GM21367 (cell line): Measurements from ENCODE around the gene TCL1A.

ENCODE experiments used
- ATAC-seq: cut with Tn5 transposase; IDR thresholded peaks from one replicate; pipeline ENCODE4 v1.9.1; 2021; ENCODE audit not compliant: unreplicated experiment

Gene TCL1A

DNA sequence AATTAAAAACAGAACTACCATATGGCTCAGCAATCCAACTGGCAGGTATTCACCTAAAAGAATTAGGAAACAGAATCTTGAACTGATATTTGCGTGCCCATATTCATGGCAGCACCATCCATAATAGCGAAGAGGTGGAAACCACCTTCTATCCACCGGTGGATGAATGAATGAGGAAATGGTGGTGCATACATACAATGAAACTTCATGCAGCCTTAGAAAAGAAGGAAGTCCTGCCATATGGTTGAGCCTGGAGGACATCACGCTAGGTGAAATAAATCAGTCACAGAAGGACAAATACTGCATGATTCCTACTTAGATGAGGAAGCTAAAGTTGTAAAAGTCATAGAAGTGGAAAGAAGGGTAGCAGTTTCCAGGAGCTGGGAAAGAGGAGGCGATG lies 6.6 kb downstream of the TCL1A start:
- no peak for ATAC-seq

DNA sequence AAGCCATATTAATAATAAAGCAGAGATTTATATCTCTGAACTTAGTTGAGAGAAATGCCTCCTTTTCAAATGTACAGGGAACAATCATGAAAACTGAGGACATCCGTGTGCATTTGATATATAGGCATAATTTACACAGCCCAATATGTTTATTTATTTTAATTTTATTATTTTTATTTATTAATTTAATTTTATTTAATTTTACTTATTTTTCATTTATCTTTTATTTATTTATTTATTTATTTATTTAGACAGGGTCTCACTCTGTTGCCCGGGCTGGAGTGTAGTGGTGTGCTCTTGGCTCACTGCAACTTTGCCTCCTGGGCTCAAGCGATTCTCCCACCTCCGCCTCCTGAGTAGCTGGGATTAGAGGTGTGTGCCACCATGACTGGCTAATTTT lies 8.4 kb downstream of the TCL1A start:
- no peak for ATAC-seq

DNA sequence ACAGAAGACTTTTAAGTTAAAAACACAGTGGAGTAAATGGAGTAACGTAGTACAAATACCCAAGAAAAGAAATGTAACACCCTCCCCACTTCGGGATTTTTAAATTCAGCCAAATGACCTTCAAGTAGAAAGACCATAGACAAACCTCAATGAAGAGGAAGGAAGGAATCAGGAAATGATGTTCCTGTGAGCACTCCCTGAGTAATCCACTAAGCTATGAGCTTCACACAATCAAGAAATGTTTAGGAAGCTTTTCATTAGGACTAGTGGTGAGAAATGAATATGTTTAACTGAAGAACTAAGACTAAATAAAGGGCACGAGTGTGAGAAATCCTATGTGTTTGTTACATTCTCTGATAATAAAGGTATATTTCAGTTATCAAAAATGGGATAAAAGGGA lies 10.1 kb downstream of the TCL1A start:
- no peak for ATAC-seq

DNA sequence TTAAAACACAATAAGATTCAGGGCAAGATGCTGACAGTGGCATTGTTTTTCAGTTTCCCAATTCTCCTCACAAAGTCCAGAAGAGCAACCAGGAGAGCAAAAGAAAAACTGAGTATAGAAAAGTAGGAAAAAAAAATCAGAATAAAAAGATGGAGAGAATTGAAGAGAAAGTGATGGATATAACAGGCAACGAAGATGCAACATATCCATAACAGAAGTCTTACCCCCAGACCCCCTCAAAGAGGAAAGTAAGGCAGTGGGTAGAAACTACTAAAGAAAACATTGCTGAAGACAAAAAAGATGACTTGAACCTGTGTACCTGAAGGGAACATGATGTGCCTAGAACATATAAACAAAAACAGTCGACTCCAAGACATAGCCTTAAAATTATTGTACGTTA lies 10.6 kb downstream of the TCL1A start:
- ATAC-seq = no peak

DNA sequence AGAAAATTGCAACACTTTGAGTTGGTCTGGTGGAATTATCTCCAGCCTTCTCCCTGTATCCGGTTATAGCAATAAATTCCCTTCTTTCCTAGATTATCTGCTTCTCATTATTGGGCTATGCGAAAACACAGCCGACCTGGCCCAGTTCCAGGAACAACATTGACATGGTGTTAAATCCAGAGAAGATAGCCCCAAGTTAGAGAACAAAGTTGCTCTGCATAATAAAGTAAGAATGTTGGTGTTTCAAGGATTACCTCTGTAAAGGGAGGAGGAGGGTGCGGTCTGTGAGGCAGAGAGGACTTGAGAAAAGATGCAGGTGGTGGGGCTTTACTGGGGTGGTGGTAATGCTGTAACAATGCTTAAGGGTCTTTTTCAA lies 12.1 kb downstream of the TCL1A start:
- no peak for ATAC-seq

DNA sequence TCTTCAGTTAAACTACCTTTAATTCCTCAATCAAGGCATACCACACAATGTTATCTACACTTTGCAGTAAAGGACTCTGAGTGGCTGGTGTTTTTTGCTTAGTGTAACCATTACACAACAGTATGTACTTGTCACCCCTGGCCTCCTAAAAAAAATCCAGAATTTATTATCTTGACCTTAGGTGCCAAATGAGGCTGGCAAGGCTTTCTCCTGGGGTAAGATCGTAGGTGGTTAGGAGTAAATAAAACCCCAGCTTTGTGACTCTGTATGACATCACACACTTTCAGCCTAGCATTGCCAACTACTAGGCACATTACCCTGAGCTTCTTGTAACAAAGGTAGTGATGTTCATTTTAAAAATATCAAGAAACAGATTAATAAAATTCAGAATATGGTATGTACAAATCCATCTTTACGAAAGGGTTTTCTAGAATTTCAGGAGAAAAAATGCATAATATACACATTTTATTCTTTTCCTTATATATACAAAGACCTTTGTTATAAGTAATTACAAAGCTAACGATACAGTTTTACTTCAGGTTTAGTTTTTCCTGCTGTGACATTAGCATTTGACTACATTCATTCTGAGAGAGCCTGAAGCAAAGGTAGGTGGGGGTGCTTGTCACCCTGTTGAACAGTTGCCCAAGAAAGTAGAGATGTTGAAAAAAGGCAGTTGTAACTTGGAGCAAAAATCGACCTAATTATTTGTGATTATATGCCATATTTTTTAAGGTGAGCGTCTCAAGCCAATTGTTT lies 13.5 kb downstream of the TCL1A start:
- ATAC-seq = no peak

DNA sequence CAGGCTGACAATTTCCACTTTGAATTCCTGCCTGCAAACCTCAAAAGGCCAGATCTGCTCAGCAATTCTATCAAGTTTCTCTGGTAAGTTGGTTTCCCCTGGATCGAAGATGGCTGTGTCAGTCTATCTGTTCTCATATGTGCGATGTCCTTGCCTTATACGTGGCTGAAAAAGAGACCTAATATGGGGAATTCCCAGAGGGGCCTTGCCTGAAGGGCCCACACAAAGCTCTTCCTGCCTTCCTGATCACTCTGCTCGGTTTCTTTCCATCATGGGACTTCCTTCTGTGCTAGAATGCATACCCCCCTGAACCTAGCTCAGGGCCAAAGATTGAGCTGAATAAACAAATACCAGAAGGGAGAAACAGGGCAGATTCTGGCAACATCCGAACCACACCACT lies 14.5 kb downstream of the TCL1A start:
- no peak for ATAC-seq

DNA sequence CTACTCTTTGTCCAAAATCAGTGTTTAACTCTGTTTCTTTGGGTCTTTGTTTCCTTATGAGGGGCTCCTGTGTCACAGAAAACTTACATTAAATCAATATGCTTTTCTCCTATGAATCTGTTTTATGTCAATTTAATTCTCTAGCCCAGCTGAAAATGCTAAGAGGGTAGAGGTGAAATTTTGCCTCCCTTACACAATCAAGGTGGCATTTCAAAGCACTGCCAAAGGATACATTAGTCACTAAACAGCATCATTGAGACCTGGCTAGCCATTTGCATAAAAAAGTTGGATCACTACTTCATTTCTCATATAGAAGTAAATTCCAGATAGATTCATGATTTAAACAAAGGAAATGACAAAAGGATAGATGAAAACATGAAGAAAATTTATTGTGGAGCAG lies 15.6 kb downstream of the TCL1A start:
- ATAC-seq = no peak

DNA sequence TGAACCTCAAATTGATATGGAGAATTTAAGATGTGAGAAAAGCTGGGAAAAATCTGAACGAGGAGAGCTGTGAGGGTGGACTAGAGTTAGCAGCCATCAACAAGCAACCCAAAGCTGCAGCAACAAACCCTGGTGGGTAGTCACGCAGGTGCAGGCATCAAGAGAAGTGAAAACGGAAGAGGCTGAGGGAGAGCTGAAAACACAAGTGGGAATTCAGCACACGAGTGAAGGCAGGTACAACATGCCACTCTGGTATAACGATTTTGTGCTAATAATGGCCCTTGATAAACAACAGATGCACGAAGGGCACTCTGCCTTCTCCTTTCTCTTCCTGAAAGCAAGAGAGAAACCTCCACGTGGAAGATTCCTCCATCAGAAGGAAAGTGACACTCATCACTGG lies 16.2 kb downstream of the TCL1A start:
- ATAC-seq = peak; percentile 58

DNA sequence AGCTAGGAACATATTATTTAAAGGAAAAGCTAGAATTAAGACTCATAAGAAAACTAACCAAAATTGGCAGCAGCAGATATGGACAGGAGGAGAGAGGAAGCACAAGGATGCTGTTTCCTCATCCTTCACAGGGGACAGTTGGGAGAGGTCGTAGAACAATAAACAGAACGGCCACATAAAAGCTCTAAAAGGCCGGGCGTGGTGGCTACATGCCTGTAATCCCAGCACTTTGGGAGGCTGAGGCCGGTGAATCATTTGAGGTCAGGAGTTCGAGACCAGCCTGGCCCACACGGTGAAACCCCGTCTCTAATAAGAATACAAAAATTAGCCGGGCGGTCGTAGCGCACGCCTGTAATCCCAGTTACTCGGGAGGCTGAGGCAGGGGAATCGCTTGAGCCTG lies 17.2 kb downstream of the TCL1A start:
- no peak for ATAC-seq

DNA sequence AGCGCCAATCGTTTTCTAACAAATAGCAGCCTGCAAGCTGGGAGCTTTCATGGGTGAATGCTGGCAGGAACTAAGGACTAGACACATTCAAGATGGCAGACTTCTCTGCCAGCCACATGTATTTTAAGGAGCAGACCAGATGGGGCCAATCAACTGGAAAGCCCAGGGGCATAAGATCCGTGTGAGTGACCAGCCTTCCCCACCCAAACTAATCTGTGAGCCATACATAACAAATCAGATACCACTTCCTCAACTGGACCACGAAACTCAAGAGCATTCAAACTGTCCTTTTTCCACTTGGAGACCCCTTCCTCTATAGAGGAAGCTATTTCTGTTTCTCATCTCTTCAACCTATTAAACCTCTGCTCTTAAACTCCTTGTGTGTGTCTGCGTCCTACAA lies 18.0 kb downstream of the TCL1A start:
- no peak for ATAC-seq

DNA sequence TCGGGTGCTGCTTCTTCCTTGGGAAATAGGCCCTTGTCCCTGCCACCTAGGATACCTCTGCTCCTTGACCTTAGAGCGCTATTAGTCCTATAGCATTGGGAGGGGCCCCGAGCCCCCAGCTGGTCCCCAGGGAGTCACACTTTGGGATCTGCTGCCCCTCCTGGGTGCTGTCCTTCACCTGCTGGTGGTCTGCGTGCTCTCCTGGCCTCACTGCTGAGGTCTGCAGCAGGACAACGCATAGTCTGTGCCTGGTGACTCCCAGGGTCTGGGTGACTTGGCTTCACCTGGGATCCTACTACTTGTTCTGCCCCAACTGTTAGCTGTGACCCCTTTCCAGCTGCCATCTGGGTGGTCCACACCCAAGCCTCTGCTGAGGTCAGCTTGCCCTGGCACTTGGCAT lies 18.9 kb downstream of the TCL1A start:
- no peak for ATAC-seq

DNA sequence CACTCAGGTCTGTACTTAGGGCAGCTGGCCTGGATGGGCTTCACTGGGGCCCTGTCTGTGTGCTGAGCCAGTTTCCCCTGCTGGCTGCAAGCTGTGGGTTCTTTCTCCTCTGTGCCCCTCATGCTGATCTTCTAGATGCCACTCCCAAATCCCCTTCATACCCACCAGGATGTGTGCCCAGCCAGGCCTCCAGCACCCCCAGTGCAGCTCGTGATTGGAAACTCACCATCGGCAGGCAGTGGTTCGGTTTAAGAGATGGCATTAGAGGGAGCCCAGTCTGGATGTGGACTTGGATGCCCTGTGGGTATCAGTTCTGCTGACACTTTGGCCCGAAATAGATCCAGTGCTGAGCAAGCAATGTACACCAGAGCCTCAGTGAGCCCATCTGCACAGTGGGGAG lies 21.8 kb downstream of the TCL1A start:
- no peak for ATAC-seq

DNA sequence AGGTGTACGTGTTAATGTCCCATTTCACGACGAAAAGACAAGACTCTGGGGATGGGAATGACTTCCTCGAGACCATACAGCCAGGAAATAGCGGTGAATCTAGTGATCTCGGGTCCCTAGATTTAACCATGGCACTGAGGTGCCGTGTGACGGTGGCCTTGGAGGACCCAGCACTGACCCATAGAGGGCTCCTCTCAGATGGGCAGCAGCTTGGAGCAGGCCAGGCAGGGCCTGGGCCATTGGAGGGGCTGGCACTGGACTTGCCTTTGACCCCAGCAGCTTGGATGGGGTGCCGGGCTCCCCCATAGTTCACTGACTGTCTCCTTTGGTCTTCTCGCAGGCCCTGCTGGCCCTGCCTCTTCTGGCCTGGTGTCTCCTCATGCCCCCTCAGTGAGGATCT lies 22.3 kb downstream of the TCL1A start:
- no peak for ATAC-seq

DNA sequence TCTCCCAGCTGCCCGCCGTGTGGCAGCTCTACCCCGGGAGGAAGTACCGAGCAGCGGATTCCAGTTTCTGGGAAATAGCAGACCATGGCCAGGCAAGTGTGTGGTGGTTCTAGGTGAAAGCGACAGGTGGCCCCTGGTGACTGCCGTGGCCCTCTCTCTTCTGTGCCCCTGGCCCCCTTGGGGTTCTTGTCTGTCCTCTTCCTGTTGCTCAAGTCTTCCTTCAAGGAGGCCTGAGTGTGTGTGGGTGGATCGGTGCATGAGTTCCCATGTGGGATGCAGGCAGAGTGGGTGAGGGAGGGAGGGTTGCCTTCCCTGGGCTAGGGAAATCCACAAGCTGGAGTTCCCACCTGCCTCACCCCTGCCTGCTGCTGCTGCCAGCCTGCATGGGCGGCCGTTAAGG lies 23.1 kb downstream of the TCL1A start:
- ATAC-seq = no peak

DNA sequence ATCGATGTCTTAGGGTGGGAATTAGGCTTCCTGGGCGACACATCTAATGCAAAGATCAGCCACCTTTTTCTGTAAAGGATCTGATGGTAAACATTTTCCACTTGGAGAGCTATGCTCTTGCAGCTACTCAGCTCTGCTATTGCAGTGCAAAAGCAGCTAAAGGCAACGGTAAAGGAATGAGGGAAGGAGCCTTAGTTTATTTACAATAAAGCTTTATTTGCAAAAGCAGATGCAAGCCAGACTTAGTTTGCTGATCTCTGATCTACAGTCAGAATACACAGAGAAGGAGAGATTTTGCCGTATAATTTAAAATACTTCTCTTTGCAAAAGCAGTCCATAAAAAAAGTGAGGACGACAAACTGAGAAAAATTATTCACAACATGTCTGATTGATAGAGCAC lies 24.5 kb downstream of the TCL1A start:
- ATAC-seq = no peak

DNA sequence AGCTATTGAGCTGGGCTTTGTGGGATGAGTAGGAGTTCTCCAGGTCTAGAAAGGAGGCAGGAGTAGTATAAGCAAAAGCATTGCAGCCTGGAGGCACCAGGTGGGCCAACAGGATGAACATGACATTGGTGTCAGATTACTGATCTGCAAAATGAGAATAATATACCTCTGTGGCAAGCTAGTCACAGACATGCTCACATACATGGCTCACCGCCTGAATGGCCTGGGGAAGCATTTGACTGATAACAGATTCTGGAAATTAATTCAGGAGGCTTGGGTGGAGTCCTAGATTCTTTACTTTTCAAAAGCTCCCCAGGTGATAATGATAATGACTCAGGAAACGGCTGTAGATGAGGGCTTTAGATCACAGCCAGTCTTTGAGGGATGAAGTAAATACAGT lies 27.0 kb downstream of the TCL1A start:
- no peak for ATAC-seq

DNA sequence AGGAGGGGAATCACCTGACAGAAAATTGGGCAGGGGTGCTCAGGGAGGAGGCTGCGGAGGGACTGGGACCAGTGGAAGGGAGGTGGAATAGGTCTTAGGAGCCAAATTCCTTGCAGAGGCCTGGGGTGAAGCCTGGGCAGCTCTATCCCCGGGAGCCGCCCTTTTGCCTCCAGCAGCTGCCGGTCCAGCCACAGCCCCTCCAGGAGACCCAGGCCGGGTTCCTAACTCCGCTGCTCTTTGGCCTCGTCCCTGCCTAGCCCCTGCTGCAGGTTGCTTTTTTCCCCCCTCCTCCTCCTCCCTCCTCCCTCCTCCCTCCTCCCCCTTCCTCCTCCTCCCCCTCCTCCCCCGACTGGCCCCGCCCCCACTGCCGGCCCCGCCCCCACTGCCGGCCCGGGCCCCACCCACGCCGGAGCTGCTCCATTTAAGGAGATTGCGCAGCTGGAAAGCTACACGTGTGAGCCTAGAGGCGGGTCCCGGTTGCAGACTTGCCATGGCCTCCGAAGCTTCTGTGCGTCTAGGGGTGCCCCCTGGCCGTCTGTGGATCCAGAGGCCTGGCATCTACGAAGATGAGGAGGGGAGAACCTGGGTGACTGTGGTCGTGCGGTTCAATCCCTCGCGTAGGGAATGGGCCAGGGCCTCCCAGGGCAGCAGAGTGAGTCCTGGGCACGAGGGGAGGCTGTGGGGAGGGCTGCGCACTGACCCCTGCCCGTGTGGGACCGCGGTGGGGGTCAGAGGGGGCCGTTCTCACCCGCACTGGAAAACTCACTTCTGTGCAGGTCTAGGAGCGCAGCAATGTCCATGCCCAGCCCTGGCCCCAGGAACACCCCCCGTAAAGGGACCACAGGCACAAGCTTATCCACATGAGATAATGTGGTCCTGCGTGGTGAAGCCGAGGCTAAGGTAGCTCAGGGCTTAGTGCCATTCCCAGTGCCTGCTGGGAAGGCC lies 27.7 kb downstream of the TCL1A start, which contains the start of gene TCL1B:
Gene TCL1B (plus strand): TSS at position 449 of the 945 bp plus-strand sequence. CDS start 42 bp downstream, at position 491.
- ATAC-seq = no peak

DNA sequence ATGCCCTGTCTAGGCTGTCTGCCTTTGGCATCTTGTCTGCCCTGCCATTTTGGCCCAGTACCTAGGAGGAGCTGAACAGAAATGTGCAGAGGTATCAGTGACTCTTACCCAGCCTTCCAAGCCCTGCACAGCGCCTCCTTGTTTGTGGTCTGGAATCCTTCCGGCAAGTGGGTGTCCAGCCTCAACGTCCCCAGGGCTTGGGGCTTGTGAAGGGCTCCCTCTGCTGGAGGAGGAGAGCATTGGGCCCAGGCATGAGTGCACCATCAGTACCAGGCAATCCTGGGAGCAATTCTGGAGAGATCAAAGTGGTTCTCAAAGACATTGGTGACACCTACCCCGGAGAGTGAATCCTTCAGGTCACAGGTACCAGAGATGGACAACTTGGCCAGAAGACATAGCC lies 30.1 kb downstream of the TCL1A start:
- no peak for ATAC-seq

DNA sequence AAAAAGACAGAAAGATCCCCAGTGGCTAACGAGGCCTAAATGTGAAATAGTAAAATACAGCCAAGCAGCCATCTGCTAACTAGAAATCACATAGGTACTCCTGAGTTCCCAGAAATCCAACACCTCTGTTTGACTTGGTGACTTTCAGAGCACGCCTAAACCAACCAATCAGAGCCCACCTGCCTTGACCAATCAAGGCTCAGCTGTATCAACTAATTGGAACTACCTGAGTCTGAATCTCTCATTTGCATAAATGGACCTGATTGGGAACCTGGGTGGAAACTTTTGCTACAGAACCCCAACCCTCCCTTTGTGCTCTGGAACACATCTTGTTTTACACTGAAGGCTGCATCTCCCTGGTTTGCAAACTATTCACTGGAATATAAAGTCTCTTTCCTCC lies 32.8 kb downstream of the TCL1A start:
- no peak for ATAC-seq

DNA sequence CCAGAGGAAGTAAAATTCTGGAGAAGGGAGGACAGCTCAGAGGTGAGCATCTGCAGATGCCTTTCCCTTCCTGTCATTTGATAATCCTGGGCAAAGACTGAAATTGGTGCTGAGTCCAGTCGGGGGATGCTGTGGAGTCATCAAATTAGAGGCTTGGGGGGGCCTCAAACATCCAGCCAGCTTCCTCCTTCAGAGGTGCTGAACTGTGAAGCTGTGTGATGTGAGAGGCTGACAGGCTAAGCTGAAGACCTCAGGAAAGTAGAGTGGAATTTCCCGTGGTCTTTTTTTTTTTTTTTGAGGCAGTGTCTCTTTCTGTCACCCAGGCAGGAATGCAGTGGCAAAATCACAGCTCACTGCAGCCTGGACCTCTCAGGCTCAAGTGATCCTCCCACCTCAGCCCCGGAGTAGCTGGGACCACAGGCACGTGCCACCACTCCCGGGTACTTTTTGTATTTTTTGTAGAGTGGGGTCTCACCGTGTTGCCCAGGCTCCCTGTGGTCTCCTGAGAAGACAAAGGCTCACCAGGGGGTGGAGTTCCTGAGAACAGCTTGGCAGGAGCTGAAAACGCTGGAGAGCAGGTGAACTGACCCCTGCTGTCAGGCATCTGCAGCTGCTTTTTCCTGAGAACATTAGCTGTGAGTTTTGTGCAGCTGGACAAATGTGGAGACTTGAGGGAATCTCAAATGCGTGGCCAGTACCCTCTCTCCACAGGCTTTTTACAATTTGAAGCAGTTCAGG lies 33.8 kb downstream of the TCL1A start:
- ATAC-seq = no peak
